SU-DHL-6 (cell line): ENCODE results near the gene NDUFS6.

Source experiments
- H2AFZ ChIP-seq: fragments of 200-600 bp; sonication (generic); 2 replicates; pipeline ENCODE4 v1.6.1; 2014; ENCODE audit warnings: low read depth, mild to moderate bottlenecking, moderate library complexity, mixed read lengths, antibody characterized with exemption, low read length; ENCODE audit not compliant: severe bottlenecking
- H3F3A ChIP-seq: fragments of 200-600 bp; shearing (Covaris generic); 2 replicates; pipeline ENCODE4 v1.6.0; 2016; ENCODE audit warnings: antibody characterized with exemption, mild to moderate bottlenecking; ENCODE audit not compliant: insufficient read depth
- H3K27ac ChIP-seq: fragments of 200-600 bp; sonication (generic); 2 replicates; pipeline ENCODE4 v1.5.1; 2016; ENCODE audit warnings: low read depth, mild to moderate bottlenecking, low read length, moderate library complexity, mixed read lengths
- H3K27me3 ChIP-seq: fragments of 200-600 bp; sonication (generic), shearing (Covaris generic); 2 replicates; pipeline ENCODE4 v1.6.0; 2014; ENCODE audit warnings: mild to moderate bottlenecking, low read length
- H3K36me3 ChIP-seq: fragments of 200-600 bp; sonication (generic); 2 replicates; pipeline ENCODE4 v1.6.1; 2014; ENCODE audit warnings: mild to moderate bottlenecking, low read length, mixed read lengths
- H3K4me2 ChIP-seq: fragments of 300-600, 200-600 bp; shearing (Covaris generic), sonication (generic); 2 replicates; pipeline ENCODE4 v1.6.0; 2014; ENCODE audit warnings: low read length, low read depth, mild to moderate bottlenecking; ENCODE audit not compliant: poor library complexity, severe bottlenecking
- H3K4me3 ChIP-seq: fragments of 200-600 bp; sonication (generic); 2 replicates; pipeline ENCODE4 v1.5.1; 2014; ENCODE audit warnings: antibody characterized with exemption, low read length, mild to moderate bottlenecking, mixed read lengths; ENCODE audit not compliant: insufficient read depth, poor library complexity, severe bottlenecking
- H3K79me2 ChIP-seq: fragments of 200-600 bp; sonication (generic); 2 replicates; pipeline ENCODE4 v1.6.1; 2014; ENCODE audit warnings: mild to moderate bottlenecking, low read length, moderate library complexity; ENCODE audit not compliant: insufficient read depth
- H3K9ac ChIP-seq: fragments of 200-600 bp; sonication (generic); 2 replicates; pipeline ENCODE4 v1.7.0; 2014; ENCODE audit warnings: mild to moderate bottlenecking, low read length
- H3K9me2 ChIP-seq: fragments of 200-600 bp; sonication (generic); replicated peaks from 2 replicates; pipeline ENCODE4 v1.6.1; 2014; ENCODE audit warnings: low read length; ENCODE audit not compliant: insufficient read depth
- H3K9me3 ChIP-seq: fragments of 200-600 bp; sonication (generic); 2 replicates; pipeline ENCODE4 v1.6.1; 2014; ENCODE audit warnings: low read length, mixed read lengths; ENCODE audit not compliant: insufficient read depth
- H4K20me1 ChIP-seq: fragments of 200-600 bp; sonication (generic); 2 replicates; pipeline ENCODE4 v1.6.1; 2014; ENCODE audit warnings: low read depth, mild to moderate bottlenecking, antibody characterized with exemption, low read length, moderate library complexity, mixed read lengths
- CTCF ChIP-seq: fragments of 200-600 bp; sonication (generic); IDR thresholded peaks from one replicate; pipeline ENCODE4 v1.5.1; 2017; ENCODE audit warnings: antibody characterized with exemption, mild to moderate bottlenecking, low read length, moderate library complexity; ENCODE audit not compliant: insufficient read depth, poor library complexity, severe bottlenecking
- EZH2phosphoT487 ChIP-seq: fragments of 200-600 bp; sonication (generic), shearing (Covaris generic); conservative IDR thresholded peaks from 2 replicates; pipeline ENCODE4 v1.6.1; 2018; ENCODE audit warnings: mild to moderate bottlenecking, antibody characterized with exemption, low read length, moderate library complexity, mixed read lengths

The NDUFS6 gene

GRCh38 chr5:1781726-1782384, 19.4 kb upstream of the NDUFS6 start:
- Histone ChIP-seq H3K9me2 (no peaks in the 10 kb centered on the region), H3K79me2 (no peaks in the 10 kb centered on the region), H3K9me3 (no peaks in the 10 kb centered on the region), H3K27me3 (no peaks in the 10 kb centered on the region), H3K9ac (peak overlapping the region; percentile 54), H3K4me3 (peak overlapping the region; percentile 20), H3K4me2 (peak overlapping the region; percentile 56), H4K20me1 (no peaks in the 10 kb centered on the region), H2AFZ (no peak overlapping the region), H3K36me3 (no peaks in the 10 kb centered on the region), H3K27ac (peak overlapping the region; percentile 95), H3F3A (peaks cover 24% of the 10 kb centered on the region)
- no peak for TF ChIP-seq CTCF
- TF ChIP-seq EZH2phosphoT487 = no peak

GRCh38 chr5:1782385-1783215, 18.6 kb upstream of the NDUFS6 start:
- Histone ChIP-seq H3K9me2 (no peaks in the 10 kb centered on the region), H3K9me3 (no peaks in the 10 kb centered on the region), H4K20me1 (no peaks in the 10 kb centered on the region), H3K27me3 (no peaks in the 10 kb centered on the region), H3K36me3 (no peaks in the 10 kb centered on the region), H2AFZ (no peak overlapping the region), H3K9ac (peak overlapping the region; percentile 54), H3K4me2 (peak overlapping the region; percentile 56), H3K27ac (peak overlapping the region; percentile 95), H3F3A (peaks cover 24% of the 10 kb centered on the region), H3K79me2 (no peaks in the 10 kb centered on the region), H3K4me3 (peak overlapping the region; percentile 20)
- TF ChIP-seq EZH2phosphoT487 = no peak
- no peak for TF ChIP-seq CTCF

GRCh38 chr5:1783216-1783554, 18.0 kb upstream of the NDUFS6 start:
- Histone ChIP-seq H3K9ac (peak overlapping the region; percentile 54), H3K27ac (peak overlapping the region; percentile 95), H3K36me3 (no peaks in the 10 kb centered on the region), H3K9me3 (no peaks in the 10 kb centered on the region), H3K27me3 (no peaks in the 10 kb centered on the region), H3K4me2 (peak overlapping the region; percentile 56), H4K20me1 (no peaks in the 10 kb centered on the region), H2AFZ (no peak overlapping the region), H3F3A (peaks cover 24% of the 10 kb centered on the region), H3K79me2 (no peaks in the 10 kb centered on the region), H3K4me3 (peak overlapping the region; percentile 20), H3K9me2 (no peaks in the 10 kb centered on the region)
- TF ChIP-seq EZH2phosphoT487 (no peak), CTCF (no peak)
